Heart right ventricle (tissue), 16 donors: ENCODE results near the gene TSEN2. TPM values are rescaled to one million over a fixed set of nuclear protein-coding genes. Genes with fewer than 3 reads are reported as not detected.

ENCODE experiments used
- ATAC-seq, 8 donors: fragments of 200-7000 bp; cut with Tn5 transposase; one replicate each; pipeline ENCODE4 v1.9.1; 2020; ENCODE audit warnings: mild to moderate bottlenecking in 8 of 8, moderate library complexity in 8 of 8, moderate number of reproducible peaks in 1 of 8
- DNase-seq, 2 donors: peaks; one replicate each; pipeline ENCODE4 v3.0.0-alpha.2; 2020
- H3K27ac ChIP-seq, 10 donors: fragments of 200-600 bp; sonication (generic) in 2 of 10; one replicate each; pipeline versions ENCODE4 v1.5.0 to v1.8.0; 2020 to 2022; ENCODE audit warnings: mild to moderate bottlenecking in 3 of 10
- H3K27me3 ChIP-seq, 7 donors: fragments of 200-600 bp; one replicate each; pipeline ENCODE4 v1.8.0; 2021 to 2022; ENCODE audit warnings: mild to moderate bottlenecking in 2 of 7
- H3K36me3 ChIP-seq, 9 donors: fragments of 200-600 bp; sonication (generic) in 1 of 9; one replicate each; pipeline versions ENCODE4 v1.5.0 to v1.8.0; 2020 to 2022; ENCODE audit warnings: mild to moderate bottlenecking in 2 of 9
- H3K4me1 ChIP-seq, 9 donors: fragments of 200-600 bp; sonication (generic) in 1 of 9; one replicate each; pipeline versions ENCODE4 v1.5.0 to v1.8.0; 2020 to 2022; ENCODE audit warnings: mild to moderate bottlenecking in 4 of 9
- H3K4me3 ChIP-seq, 10 donors: fragments of 200-600 bp; sonication (generic) in 2 of 10; one replicate each; pipeline versions ENCODE4 v1.5.0 to v1.8.0; 2020 to 2022; ENCODE audit warnings: mild to moderate bottlenecking in 7 of 10, moderate library complexity in 2 of 10
- H3K9me3 ChIP-seq, 11 donors: fragments of 200-600 bp in 10 of 11; sonication (generic) in 2 of 11; one replicate each; pipeline versions ENCODE4 v1.5.0 to v1.8.0; 2013 to 2022; ENCODE audit warnings: mild to moderate bottlenecking in 2 of 11, control low read depth in 1 of 11, moderate library complexity in 1 of 11
- WGBS, 2 donors: extraction: QIAGEN DNeasy Blood & Tissue Kit; methylation state at CpG; one replicate each; pipeline ENCODE4 v1.1.7; 2013; ENCODE audit warnings: inconsistent platforms in 1 of 2; 5-methylcytosine and 5-hydroxymethylcytosine counted together
- intact Hi-C, 10 donors: fragments of 100-400 bp; cut with DNase I; formaldehyde crosslinking; loops; one replicate each; pipeline versions ENCODE4 v1.11.1 to v1.14.2; 2022
- polyA plus RNA-seq, 2 donors: library from polyadenylated mRNA; stranded (reverse); fragments of 200-250 nt; gene quantifications; one replicate each; pipeline ENCODE4 v1.2.3, GENCODE V29; 2013
- total RNA-seq, 10 donors: library from RNA; stranded (reverse); fragmentation: NEBNext Ultra II Directional in 3 of 10; extraction: Animal tissue kit (Norgen Biotek cat#: 25700) in 3 of 10; gene quantifications; one replicate each; pipeline versions ENCODE4 v1.2.1 to v1.2.4, GENCODE V29; 2021 to 2023
- TF ChIP-seq, protein P1 (sequence below), 9 donors: fragments of 200-600 bp; sonication (generic) in 2 of 9; IDR thresholded peaks; one replicate each; pipeline versions ENCODE4 v1.5.0 to v1.8.0; 2021 to 2022; ENCODE audit warnings: antibody characterized with exemption in 9 of 9, mild to moderate bottlenecking in 5 of 9, moderate library complexity in 1 of 9
- donor health status: Arrhythmogenic right ventricular cardiomyopathy.
- donor health status: ischemic (EF 13 %, LVEDD 7.1; RV severe dilation, severe dysfunction).
- donor health status: healthy with polysubstance abuse.
- donor health status: DM: no; HTN: yes; CAD: no.
- donor health status: DM: no; HTN: no; CAD: no.
- donor health status: ischemic (EF 25% LVEDD 6.9; RV normal size, moderate dysfunction).
- donor health status: ischemic (EF 25% LVEDD 5.7; RV mildly dilated, moderate dysfunction).
- donor health status: healthy.
- donor health status: DM: yes; HTN: yes; CAD: no.
- donor health status: Ischemic cardiomyopathy.
- donor health status: ischemic (EF 35%, LVEDD 5.7; RV mildly dilated, moderate dysfunction).
- donor health status: nonischemic (EF 11% LVEDD 7.7; RV severe dilation, severe dysfunction).
- donor health status: DM: yes; HTN: yes; CAD: no.
- donor health status: PGD.
- donor health status: ischemic (EF 29% LVEDD 5.4; RV normal size, mild dysfunction).
- donor health status: nonischemic (EF 23%, LVEDD 6.1; RV moderate dilation, normal function).

TSEN2 gene
- total and polyA plus RNA-seq, 12 donors = 15.7 to 33.7 (median 19.8) TPM

DNA sequence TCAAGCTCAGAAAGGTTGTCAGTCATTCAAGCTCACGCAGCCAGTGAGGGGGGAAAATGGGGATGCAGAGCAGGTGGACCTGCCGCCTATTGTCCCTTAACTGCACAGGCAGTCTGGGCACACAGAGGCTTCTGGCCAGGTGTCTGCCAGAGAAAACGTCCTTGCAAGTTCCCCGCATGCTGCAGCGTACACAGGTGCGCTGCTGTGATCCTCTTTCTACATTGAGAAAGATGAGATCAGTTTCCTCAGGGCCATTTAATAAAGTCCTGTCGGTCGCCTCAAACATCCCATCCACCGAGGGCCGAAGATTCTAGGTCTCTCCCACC is 445 bp upstream of the TSEN2 start:
- intact Hi-C loops = loop anchor here in 8 of 10 donors (5.0 kb wide), 3 partner anchors 197 to 347 kb away; partner anchors contain the start of gene PPARG (in 3 of the 8)
- peak in 1 of 8 donors; percentile 18 for ATAC-seq
- no peak for DNase-seq
- H3K9me3 ChIP-seq = no peaks in the 10 kb centered on the region
- no peaks in the 10 kb centered on the region for H3K36me3 ChIP-seq
- 2 to 3% methylated on average over 10 of the region's 10 CpGs for WGBS, 2 donors
- H3K4me1 ChIP-seq = peaks cover 3 to 43% (median 27%) of the 10 kb centered on the region in 9 donors
- H3K4me3 ChIP-seq = peak overlapping the region; percentile 45 to 88 (median 64)
- TF ChIP-seq, protein P1, sequence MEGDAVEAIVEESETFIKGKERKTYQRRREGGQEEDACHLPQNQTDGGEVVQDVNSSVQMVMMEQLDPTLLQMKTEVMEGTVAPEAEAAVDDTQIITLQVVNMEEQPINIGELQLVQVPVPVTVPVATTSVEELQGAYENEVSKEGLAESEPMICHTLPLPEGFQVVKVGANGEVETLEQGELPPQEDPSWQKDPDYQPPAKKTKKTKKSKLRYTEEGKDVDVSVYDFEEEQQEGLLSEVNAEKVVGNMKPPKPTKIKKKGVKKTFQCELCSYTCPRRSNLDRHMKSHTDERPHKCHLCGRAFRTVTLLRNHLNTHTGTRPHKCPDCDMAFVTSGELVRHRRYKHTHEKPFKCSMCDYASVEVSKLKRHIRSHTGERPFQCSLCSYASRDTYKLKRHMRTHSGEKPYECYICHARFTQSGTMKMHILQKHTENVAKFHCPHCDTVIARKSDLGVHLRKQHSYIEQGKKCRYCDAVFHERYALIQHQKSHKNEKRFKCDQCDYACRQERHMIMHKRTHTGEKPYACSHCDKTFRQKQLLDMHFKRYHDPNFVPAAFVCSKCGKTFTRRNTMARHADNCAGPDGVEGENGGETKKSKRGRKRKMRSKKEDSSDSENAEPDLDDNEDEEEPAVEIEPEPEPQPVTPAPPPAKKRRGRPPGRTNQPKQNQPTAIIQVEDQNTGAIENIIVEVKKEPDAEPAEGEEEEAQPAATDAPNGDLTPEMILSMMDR (IDR thresholded peaks at IDR 0.05) = no peak
- H3K27ac ChIP-seq = peak overlapping the region in 9 of 10 donors; percentile 54 to 89 (median 82)
- no peaks in the 10 kb centered on the region for H3K27me3 ChIP-seq

DNA sequence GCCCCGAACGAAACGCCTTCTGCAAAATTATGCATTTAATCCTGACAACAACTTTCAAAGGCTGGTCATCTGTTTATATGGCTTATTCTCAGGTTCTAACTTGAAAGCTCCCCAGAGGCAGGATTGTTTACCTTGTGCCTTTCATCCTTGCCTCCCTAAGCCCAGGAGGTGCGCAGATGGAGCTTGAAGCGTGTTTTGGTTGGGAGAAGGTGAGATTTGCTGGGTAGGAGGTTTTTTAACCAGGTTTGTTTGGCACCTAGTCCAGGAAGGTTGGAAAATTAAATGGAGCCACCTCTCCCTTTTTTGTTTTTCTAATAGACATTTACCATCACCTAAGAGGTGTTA is 675 bp downstream of the TSEN2 start:
- Histone ChIP-seq H3K36me3 (peaks cover 0 to 10% (median 0%) of the 10 kb centered on the region in 9 donors), H3K9me3 (no peaks in the 10 kb centered on the region), H3K27ac (peak overlapping the region in 9 of 10 donors; percentile 64 to 89 (median 82)), H3K27me3 (no peaks in the 10 kb centered on the region), H3K4me1 (peaks cover 3 to 35% (median 20%) of the 10 kb centered on the region in 9 donors), H3K4me3 (peak overlapping the region; percentile 45 to 88 (median 64))
- intact Hi-C loops = loop anchor here in 8 of 10 donors (5.0 kb wide), 3 partner anchors 198 to 348 kb away; partner anchors contain the start of gene PPARG (in 3 of the 8)
- DNase-seq (no peak), ATAC-seq (no peak)
- WGBS, 2 donors = 5% methylated on average over 5 of the region's 5 CpGs
- TF ChIP-seq, protein P1 (IDR thresholded peaks at IDR 0.05) = no peak

GRCh38 chr3:12486001-12486400 is 1.7 kb downstream of the TSEN2 start:
- H3K27ac ChIP-seq = no peak overlapping the region
- peaks cover 0 to 20% (median 4%) of the 10 kb centered on the region in 9 donors for H3K36me3 ChIP-seq
- H3K9me3 ChIP-seq = no peaks in the 10 kb centered on the region
- no peaks in the 10 kb centered on the region for H3K27me3 ChIP-seq
- DNase-seq (no peak), ATAC-seq (no peak)
- H3K4me1 ChIP-seq = peaks cover 3 to 32% (median 17%) of the 10 kb centered on the region in 9 donors
- intact Hi-C loops = no loop called here
- WGBS, 2 donors = 88 to 93% methylated on average over 4 of the region's 4 CpGs
- TF ChIP-seq, protein P1 (IDR thresholded peaks at IDR 0.05) = no peak
- H3K4me3 ChIP-seq = no peak overlapping the region

- Histone ChIP-seq H3K27me3 (no peaks in the 10 kb centered on the region), H3K4me1 (peaks cover 3 to 32% (median 17%) of the 10 kb centered on the region in 9 donors), H3K36me3 (peaks cover 0 to 29% (median 4%) of the 10 kb centered on the region in 9 donors), H3K27ac (no peak overlapping the region), H3K4me3 (no peak overlapping the region), H3K9me3 (no peaks in the 10 kb centered on the region)
- DNase-seq (no peak), ATAC-seq (no peak)
- TF ChIP-seq, protein P1 (IDR thresholded peaks at IDR 0.05) = no peak
- intact Hi-C loops = no loop called here
- WGBS, 2 donors = 87 to 92% methylated on average over 5 of the region's 5 CpGs
Observed at GRCh38 chr3:12486916-12487315, 2.6 kb downstream of the TSEN2 start.
